GM18505 (cell line): Measurements from ENCODE around the gene MICALL2.
"Not testable (repeated sequence)": the region's sequence is repeated elsewhere in the genome, so short reads cannot be mapped to it uniquely, and the experiment has no call there.

Experiments used
- ATAC-seq: cut with Tn5 transposase; IDR thresholded peaks from one replicate; pipeline ENCODE4 v1.9.1; 2021; ENCODE audit not compliant: unreplicated experiment
- POLR2A ChIP-seq: IDR thresholded peaks from 4 replicates; pipeline ENCODE4 v1.6.1; 2011; ENCODE audit warnings: borderline replicate concordance; ENCODE audit not compliant: insufficient read depth, insufficient read length; ENCODE audit errors: extremely low read depth

The MICALL2 gene

GRCh38 chr7:1444214-1444924, 14.9 kb downstream of the MICALL2 start:
- no peak for ATAC-seq
- TF ChIP-seq POLR2A, result no peak

GRCh38 chr7:1443587-1444200, 15.6 kb downstream of the MICALL2 start:
- ATAC-seq, result not testable (repeated sequence)

GRCh38 chr7:1442355-1443124, 16.7 kb downstream of the MICALL2 start:
- no peak for TF ChIP-seq POLR2A
- ATAC-seq, result no peak

GRCh38 chr7:1441615-1442354, 17.5 kb downstream of the MICALL2 start:
- TF ChIP-seq POLR2A, result no peak
- no peak for ATAC-seq

- ATAC-seq, result no peak
- TF ChIP-seq POLR2A, result no peak
These were observed 18.6 kb downstream of the MICALL2 start for GRCh38 chr7:1440620-1441019.

GRCh38 chr7:1439373-1440363, 19.6 kb downstream of the MICALL2 start:
- ATAC-seq, result no peak
- no peak for TF ChIP-seq POLR2A

- no peak for ATAC-seq
- TF ChIP-seq POLR2A, result no peak
These were observed 20.4 kb downstream of the MICALL2 start for GRCh38 chr7:1438821-1439220.

- no peak for TF ChIP-seq POLR2A
- no peak for ATAC-seq
These were observed 21.1 kb downstream of the MICALL2 start for GRCh38 chr7:1438208-1438607.

- ATAC-seq, result no peak
- TF ChIP-seq POLR2A, result no peak
These were observed 22.0 kb downstream of the MICALL2 start for GRCh38 chr7:1437155-1437880.

GRCh38 chr7:1436608-1437007, 22.7 kb downstream of the MICALL2 start:
- no peak for TF ChIP-seq POLR2A
- ATAC-seq, result no peak

- no peak for ATAC-seq
- TF ChIP-seq POLR2A, result no peak
These were observed 24.2 kb downstream of the MICALL2 start for GRCh38 chr7:1434891-1435670.

GRCh38 chr7:1434165-1434718, 25.0 kb downstream of the MICALL2 start:
- no peak for TF ChIP-seq POLR2A
- ATAC-seq, result no peak
